K562 (cell line): ENCODE data around the gene FLT1. TPM values are rescaled to one million over a fixed set of nuclear protein-coding genes. Genes with fewer than 3 reads are reported as not detected.

Source experiments
- GTF3C2 ChIP-seq: IDR thresholded peaks from 3 replicates; pipeline ENCODE4 v1.6.1; 2011; ENCODE audit warnings: borderline replicate concordance, mild to moderate bottlenecking, moderate library complexity; ENCODE audit not compliant: insufficient read length; ENCODE audit errors: extremely low read depth
- JUND ChIP-seq, 2 experiments: IDR thresholded peaks; 2 replicates in 1 of 2; 3 replicates in 1 of 2; pipeline ENCODE4 v1.6.1; 2011; ENCODE audit warnings: borderline replicate concordance in 2 of 2, low read depth in 2 of 2, low read length in 2 of 2, improper control_type of control experiment in 1 of 2, missing biosample characterization in 1 of 2, missing genetic modification characterization in 1 of 2, missing genetic modification reagents in 1 of 2
- RBM22 ChIP-seq: fragments of 200-400 bp; formaldehyde crosslinking; IDR thresholded peaks from 2 replicates; pipeline ENCODE4 v1.6.1; 2018; ENCODE audit warnings: low read length, low read depth; ENCODE audit not compliant: poor library complexity, severe bottlenecking
- RBM25 ChIP-seq: fragments of 200-400 bp; formaldehyde crosslinking; IDR thresholded peaks from 2 replicates; pipeline ENCODE4 v1.6.1; 2018; ENCODE audit warnings: low read length, low read depth, moderate library complexity; ENCODE audit not compliant: severe bottlenecking
- TOE1 ChIP-seq, 2 experiments: fragments of 450-650 bp in 1 of 2; sonication (generic) in 1 of 2; formaldehyde crosslinking in 1 of 2; IDR thresholded peaks; 2 replicates each; pipeline versions ENCODE4 v1.7.1 to v1.8.0; 2016 to 2022; ENCODE audit warnings: borderline replicate concordance in 2 of 2, mild to moderate bottlenecking in 2 of 2, antibody characterized with exemption in 1 of 2, inconsistent platforms in 1 of 2, low read depth in 1 of 2, missing genetic modification reagents in 1 of 2, moderate library complexity in 1 of 2
- XRCC3 ChIP-seq: fragments of 450-650 bp; IDR thresholded peaks from 2 replicates; pipeline ENCODE4 v1.6.1; 2017; ENCODE audit warnings: mild to moderate bottlenecking, moderate library complexity
- polyA plus RNA-seq, 8 experiments: library from polyadenylated mRNA; depleted of rRNA in 4 of 8; stranded (reverse) in 5 of 8; unstranded in 3 of 8; fragments of >200 nt; fragmentation: Nextera tagmentation in 2 of 8; fragmentation: Illumina TruSeq in 1 of 8; extraction: Ambion mirVana in 2 of 8; extraction: Trizol in 1 of 8; gene quantifications; 2 replicates each; pipeline versions ENCODE4 v1.2.1 to v1.2.3, GENCODE V29; 2011 to 2014; ENCODE audit warnings: inconsistent platforms in 1 of 8, missing spikeins in 1 of 8
- total RNA-seq, 7 experiments: library from RNA; depleted of rRNA in 6 of 7; stranded (reverse); fragments of >200 nt in 6 of 7; fragmentation: Illumina TruSeq in 2 of 7; extraction: Trizol in 2 of 7; gene quantifications; 2 replicates each; pipeline versions ENCODE4 v1.2.1 to v1.2.3, GENCODE V29; 2011 to 2021; ENCODE audit warnings: low replicate concordance in 1 of 7
- TF ChIP-seq, protein P1 (sequence below), 2 experiments: IDR thresholded peaks; 2 replicates each; pipeline ENCODE4 v1.6.1; 2012; ENCODE audit warnings: improper control_type of control experiment in 2 of 2, low read depth in 2 of 2, low read length in 2 of 2, borderline replicate concordance in 1 of 2

FLT1 gene
- total and polyA plus RNA-seq, 9 of the 15 experiments (the other 6 are each of a cell fraction or from before 2014, with no cell fraction given), result 0.01 to 2.0 (median 0.22) TPM

- TF ChIP-seq XRCC3 (no peak), GTF3C2 (no peak), JUND (IDR thresholded peaks at IDR 0.05; ENCODE audit: borderline replicate concordance, low read depth, low read length) (no peak), JUND (tag; IDR thresholded peaks at IDR 0.05; ENCODE audit: borderline replicate concordance, low read depth, low read length) (no peak), RBM25 (no peak), TOE1 (IDR thresholded peaks at IDR 0.05; ENCODE audit: borderline replicate concordance) (no peak), TOE1 (CRISPR knock-in tag; IDR thresholded peaks at IDR 0.05; ENCODE audit: borderline replicate concordance, low read depth) (no peak), RBM22 (no peak)
- TF ChIP-seq, protein P1, sequence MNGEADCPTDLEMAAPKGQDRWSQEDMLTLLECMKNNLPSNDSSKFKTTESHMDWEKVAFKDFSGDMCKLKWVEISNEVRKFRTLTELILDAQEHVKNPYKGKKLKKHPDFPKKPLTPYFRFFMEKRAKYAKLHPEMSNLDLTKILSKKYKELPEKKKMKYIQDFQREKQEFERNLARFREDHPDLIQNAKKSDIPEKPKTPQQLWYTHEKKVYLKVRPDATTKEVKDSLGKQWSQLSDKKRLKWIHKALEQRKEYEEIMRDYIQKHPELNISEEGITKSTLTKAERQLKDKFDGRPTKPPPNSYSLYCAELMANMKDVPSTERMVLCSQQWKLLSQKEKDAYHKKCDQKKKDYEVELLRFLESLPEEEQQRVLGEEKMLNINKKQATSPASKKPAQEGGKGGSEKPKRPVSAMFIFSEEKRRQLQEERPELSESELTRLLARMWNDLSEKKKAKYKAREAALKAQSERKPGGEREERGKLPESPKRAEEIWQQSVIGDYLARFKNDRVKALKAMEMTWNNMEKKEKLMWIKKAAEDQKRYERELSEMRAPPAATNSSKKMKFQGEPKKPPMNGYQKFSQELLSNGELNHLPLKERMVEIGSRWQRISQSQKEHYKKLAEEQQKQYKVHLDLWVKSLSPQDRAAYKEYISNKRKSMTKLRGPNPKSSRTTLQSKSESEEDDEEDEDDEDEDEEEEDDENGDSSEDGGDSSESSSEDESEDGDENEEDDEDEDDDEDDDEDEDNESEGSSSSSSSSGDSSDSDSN (IDR thresholded peaks at IDR 0.05; ENCODE audit: borderline replicate concordance in 1 of 2, low read depth in 2 of 2, low read length in 2 of 2), result no peak
Observed at GRCh38 chr13:28455580-28456194, 39.2 kb downstream of the FLT1 start (continued).
